K562 (cell line): ENCODE data around the gene STMP1. TPM values are rescaled to one million over a fixed set of nuclear protein-coding genes. Genes with fewer than 3 reads are reported as not detected.

Source experiments
- BRF1 ChIP-seq: IDR thresholded peaks from 3 replicates; pipeline ENCODE4 v1.6.1; 2011; ENCODE audit warnings: borderline replicate concordance, mild to moderate bottlenecking; ENCODE audit not compliant: insufficient read length; ENCODE audit errors: extremely low read depth
- CHAMP1 ChIP-seq: fragments of 450-650 bp; IDR thresholded peaks from 2 replicates; pipeline ENCODE4 v1.6.1; 2016; ENCODE audit warnings: mild to moderate bottlenecking
- FOSL1 ChIP-seq: fragments of 200-800 bp; sonication (Bioruptor generic); conservative IDR thresholded peaks from 2 replicates; pipeline ENCODE4 v1.6.1; 2016; ENCODE audit warnings: missing genetic modification characterization, missing compliant biosample characterization
- FOXK2 ChIP-seq, 2 experiments: fragments of 450-650 bp; IDR thresholded peaks in 1 of 2; conservative IDR thresholded peaks in 1 of 2; 2 replicates each; pipeline ENCODE4 v1.6.1; 2016; ENCODE audit warnings: low read depth in 2 of 2, mild to moderate bottlenecking in 1 of 2
- GATAD2B ChIP-seq: fragments of 450-650 bp; IDR thresholded peaks from 2 replicates; pipeline ENCODE4 v1.6.1; 2017; ENCODE audit warnings: mild to moderate bottlenecking, borderline replicate concordance
- HDAC2 ChIP-seq: fragments of 450-650 bp; IDR thresholded peaks from 2 replicates; pipeline ENCODE4 v1.6.1; 2016; ENCODE audit warnings: mild to moderate bottlenecking
- MEF2D ChIP-seq: conservative IDR thresholded peaks from 2 replicates; pipeline ENCODE4 v1.6.1; 2016; ENCODE audit warnings: low read depth, missing genetic modification characterization, missing compliant biosample characterization
- MTA1 ChIP-seq: fragments of 450-650 bp; IDR thresholded peaks from 2 replicates; pipeline ENCODE4 v1.6.1; 2017; ENCODE audit warnings: borderline replicate concordance
- OTX1 ChIP-seq: fragments of 450-650 bp; formaldehyde crosslinking; IDR thresholded peaks from 2 replicates; pipeline ENCODE4 v1.4.0; 2022; ENCODE audit warnings: mild to moderate bottlenecking
- ZFP36 ChIP-seq: fragments of 150-350 bp; IDR thresholded peaks from 2 replicates; pipeline ENCODE4 v1.6.1; 2018; ENCODE audit warnings: low read length, low read depth; ENCODE audit not compliant: partially characterized antibody
- polyA plus RNA-seq, 8 experiments: library from polyadenylated mRNA; depleted of rRNA in 4 of 8; stranded (reverse) in 5 of 8; unstranded in 3 of 8; fragments of >200 nt; fragmentation: Nextera tagmentation in 2 of 8; fragmentation: Illumina TruSeq in 1 of 8; extraction: Ambion mirVana in 2 of 8; extraction: Trizol in 1 of 8; gene quantifications; 2 replicates each; pipeline versions ENCODE4 v1.2.1 to v1.2.3, GENCODE V29; 2011 to 2014; ENCODE audit warnings: inconsistent platforms in 1 of 8, missing spikeins in 1 of 8
- total RNA-seq, 7 experiments: library from RNA; depleted of rRNA in 6 of 7; stranded (reverse); fragments of >200 nt in 6 of 7; fragmentation: Illumina TruSeq in 2 of 7; extraction: Trizol in 2 of 7; gene quantifications; 2 replicates each; pipeline versions ENCODE4 v1.2.1 to v1.2.3, GENCODE V29; 2011 to 2021; ENCODE audit warnings: low replicate concordance in 1 of 7
- TF ChIP-seq, protein P1 (sequence below): fragments of 200-800 bp; sonication (Bioruptor generic); IDR thresholded peaks from 2 replicates; pipeline ENCODE4 v1.6.1; 2016; ENCODE audit warnings: missing genetic modification characterization, missing compliant biosample characterization
- TF ChIP-seq, protein P2 (sequence below): sonication (generic); formaldehyde crosslinking; IDR thresholded peaks from 2 replicates; pipeline ENCODE4 v1.8.0; 2022; ENCODE audit warnings: missing genetic modification reagents, mild to moderate bottlenecking, borderline replicate concordance

STMP1 gene
- total and polyA plus RNA-seq, 9 of the 15 experiments (the other 6 are each of a cell fraction or from before 2014, with no cell fraction given), result 10.6 to 249 (median 56.8) TPM

DNA sequence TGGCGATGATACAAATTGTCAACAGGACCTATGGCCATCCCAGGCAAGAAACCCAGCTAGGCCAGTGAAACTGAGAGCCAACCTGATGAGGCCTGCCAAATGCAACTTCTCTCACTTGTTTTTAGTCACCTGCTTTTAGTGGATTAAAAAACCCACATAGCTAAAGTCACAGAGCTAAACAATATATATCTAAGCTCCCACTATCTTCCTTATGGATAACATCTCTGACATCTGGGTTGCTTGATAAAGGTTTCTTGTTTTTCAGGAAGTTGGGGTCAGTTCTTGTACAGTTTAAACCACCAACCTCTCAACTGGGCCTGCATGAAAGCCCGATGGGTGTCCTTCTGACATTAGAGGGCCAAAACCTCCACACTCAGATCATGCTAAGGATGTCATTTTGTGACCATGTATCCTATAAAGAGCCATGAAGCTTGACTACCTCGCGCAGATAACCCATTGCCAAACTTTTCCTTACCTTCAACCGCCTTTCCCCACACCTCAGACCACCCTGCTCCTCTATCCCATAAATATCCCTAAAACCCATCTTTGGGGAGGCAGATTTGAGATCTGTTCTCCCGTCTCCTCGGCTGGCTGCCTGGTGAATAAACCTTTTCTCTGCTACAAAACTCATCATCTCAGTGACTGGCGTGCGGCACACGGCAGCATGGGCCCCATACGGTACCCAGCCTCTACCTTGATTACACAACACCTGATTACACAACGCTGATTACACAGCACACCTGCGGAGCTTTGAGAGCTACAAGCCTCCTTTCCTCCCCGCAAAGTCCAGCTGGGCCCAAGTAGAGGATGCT lies 797 bp upstream of the STMP1 start (continued):
- TF ChIP-seq OTX1 (CRISPR knock-in tag), result 0 out of 2 replicates have a peak, but pooled peaks have one; percentile 25
- 0 out of 2 replicates have a peak, but pooled peaks have one; percentile 16 for TF ChIP-seq FOSL1 (tag)
- TF ChIP-seq, protein P1, sequence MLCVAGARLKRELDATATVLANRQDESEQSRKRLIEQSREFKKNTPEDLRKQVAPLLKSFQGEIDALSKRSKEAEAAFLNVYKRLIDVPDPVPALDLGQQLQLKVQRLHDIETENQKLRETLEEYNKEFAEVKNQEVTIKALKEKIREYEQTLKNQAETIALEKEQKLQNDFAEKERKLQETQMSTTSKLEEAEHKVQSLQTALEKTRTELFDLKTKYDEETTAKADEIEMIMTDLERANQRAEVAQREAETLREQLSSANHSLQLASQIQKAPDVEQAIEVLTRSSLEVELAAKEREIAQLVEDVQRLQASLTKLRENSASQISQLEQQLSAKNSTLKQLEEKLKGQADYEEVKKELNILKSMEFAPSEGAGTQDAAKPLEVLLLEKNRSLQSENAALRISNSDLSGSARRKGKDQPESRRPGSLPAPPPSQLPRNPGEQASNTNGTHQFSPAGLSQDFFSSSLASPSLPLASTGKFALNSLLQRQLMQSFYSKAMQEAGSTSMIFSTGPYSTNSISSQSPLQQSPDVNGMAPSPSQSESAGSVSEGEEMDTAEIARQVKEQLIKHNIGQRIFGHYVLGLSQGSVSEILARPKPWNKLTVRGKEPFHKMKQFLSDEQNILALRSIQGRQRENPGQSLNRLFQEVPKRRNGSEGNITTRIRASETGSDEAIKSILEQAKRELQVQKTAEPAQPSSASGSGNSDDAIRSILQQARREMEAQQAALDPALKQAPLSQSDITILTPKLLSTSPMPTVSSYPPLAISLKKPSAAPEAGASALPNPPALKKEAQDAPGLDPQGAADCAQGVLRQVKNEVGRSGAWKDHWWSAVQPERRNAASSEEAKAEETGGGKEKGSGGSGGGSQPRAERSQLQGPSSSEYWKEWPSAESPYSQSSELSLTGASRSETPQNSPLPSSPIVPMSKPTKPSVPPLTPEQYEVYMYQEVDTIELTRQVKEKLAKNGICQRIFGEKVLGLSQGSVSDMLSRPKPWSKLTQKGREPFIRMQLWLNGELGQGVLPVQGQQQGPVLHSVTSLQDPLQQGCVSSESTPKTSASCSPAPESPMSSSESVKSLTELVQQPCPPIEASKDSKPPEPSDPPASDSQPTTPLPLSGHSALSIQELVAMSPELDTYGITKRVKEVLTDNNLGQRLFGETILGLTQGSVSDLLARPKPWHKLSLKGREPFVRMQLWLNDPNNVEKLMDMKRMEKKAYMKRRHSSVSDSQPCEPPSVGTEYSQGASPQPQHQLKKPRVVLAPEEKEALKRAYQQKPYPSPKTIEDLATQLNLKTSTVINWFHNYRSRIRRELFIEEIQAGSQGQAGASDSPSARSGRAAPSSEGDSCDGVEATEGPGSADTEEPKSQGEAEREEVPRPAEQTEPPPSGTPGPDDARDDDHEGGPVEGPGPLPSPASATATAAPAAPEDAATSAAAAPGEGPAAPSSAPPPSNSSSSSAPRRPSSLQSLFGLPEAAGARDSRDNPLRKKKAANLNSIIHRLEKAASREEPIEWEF (CRISPR knock-in tag), result no peak
- TF ChIP-seq CHAMP1, result peak; percentile 34; the same call in 1 of the 2 replicates
- TF ChIP-seq MEF2D (tag), result no peak; the same call in 1 of the 2 replicates
- TF ChIP-seq MTA1, result peak; percentile 60; the same call in 1 of the 2 replicates
- TF ChIP-seq, protein P2, sequence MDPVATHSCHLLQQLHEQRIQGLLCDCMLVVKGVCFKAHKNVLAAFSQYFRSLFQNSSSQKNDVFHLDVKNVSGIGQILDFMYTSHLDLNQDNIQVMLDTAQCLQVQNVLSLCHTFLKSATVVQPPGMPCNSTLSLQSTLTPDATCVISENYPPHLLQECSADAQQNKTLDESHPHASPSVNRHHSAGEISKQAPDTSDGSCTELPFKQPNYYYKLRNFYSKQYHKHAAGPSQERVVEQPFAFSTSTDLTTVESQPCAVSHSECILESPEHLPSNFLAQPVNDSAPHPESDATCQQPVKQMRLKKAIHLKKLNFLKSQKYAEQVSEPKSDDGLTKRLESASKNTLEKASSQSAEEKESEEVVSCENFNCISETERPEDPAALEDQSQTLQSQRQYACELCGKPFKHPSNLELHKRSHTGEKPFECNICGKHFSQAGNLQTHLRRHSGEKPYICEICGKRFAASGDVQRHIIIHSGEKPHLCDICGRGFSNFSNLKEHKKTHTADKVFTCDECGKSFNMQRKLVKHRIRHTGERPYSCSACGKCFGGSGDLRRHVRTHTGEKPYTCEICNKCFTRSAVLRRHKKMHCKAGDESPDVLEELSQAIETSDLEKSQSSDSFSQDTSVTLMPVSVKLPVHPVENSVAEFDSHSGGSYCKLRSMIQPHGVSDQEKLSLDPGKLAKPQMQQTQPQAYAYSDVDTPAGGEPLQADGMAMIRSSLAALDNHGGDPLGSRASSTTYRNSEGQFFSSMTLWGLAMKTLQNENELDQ, result no peak
- 0 out of 2 replicates have a peak, but pooled peaks have one; percentile 38 for TF ChIP-seq HDAC2
- no peak for TF ChIP-seq BRF1
- peak; percentile 78 for TF ChIP-seq GATAD2B
- 0 out of 4 replicates have a peak, but pooled peaks of 1 of the 2 experiments have one; percentile 20 for TF ChIP-seq FOXK2 (conservative IDR thresholded peaks at IDR 0.05 in 1 of 2, IDR thresholded peaks at IDR 0.05 in 1 of 2; ENCODE audit: low read depth in 2 of 2)
- TF ChIP-seq ZFP36, result no peak
